Lung microvascular endothelial cell (primary cell): ENCODE data around the gene MOV10. TPM values are rescaled to one million over a fixed set of nuclear protein-coding genes. Genes with fewer than 3 reads are reported as not detected.

Experiments used
- DNase-seq, 2 donors: peaks; one replicate each; pipeline versions ENCODE4 v3.0.0 to v3.0.0-alpha.2; 2010; ENCODE audit warnings: low read depth in 2 of 2
- total RNA-seq: library from RNA; depleted of rRNA; stranded (reverse); fragments of >200 nt; gene quantifications from 2 replicates; pipeline ENCODE4 v1.2.1, GENCODE V29; 2014

The MOV10 gene
- total RNA-seq, 1 donor from 2014 or later: 39.5 TPM

DNA sequence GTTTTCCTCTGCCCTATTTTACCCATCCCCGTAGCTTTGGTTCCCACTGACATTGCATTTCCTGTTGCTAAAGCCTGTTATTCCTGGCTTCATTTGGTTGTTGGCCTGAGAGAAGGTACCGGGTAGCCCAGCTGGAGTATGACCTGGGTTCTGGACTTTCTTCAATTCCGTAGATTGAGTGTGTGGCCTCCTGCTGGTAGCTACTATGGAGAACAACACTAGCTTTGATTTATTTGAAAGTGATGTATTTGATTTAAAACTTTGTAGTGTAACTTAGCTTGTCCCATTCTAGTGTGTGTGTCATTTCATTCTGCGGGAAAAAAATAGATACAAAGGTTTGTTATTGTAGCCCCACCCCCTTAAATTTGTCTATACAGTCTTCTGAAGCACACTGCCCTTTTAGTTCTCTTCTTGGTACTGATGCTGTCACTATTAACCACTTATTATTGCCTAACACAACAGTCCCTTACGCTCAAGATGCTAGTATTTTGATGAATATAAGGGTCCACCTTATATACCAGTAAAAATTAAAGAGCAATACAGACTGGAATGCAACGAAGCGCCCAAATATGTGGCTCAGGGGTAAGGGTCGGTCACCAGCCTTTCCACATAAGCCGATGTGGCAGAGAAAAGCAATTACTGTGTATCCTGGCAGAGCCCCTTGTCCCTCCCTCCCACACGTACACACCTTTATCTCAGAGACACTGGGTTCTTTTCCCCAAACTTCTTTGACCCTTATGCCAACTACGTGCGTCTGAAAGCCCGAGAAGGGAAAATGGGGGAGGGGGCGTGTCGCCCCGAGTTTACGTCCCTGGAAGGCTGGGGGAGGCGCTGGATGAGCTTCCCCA lies 643 bp upstream of the MOV10 start:
- DNase-seq: peak; percentile 70 to 77

DNA sequence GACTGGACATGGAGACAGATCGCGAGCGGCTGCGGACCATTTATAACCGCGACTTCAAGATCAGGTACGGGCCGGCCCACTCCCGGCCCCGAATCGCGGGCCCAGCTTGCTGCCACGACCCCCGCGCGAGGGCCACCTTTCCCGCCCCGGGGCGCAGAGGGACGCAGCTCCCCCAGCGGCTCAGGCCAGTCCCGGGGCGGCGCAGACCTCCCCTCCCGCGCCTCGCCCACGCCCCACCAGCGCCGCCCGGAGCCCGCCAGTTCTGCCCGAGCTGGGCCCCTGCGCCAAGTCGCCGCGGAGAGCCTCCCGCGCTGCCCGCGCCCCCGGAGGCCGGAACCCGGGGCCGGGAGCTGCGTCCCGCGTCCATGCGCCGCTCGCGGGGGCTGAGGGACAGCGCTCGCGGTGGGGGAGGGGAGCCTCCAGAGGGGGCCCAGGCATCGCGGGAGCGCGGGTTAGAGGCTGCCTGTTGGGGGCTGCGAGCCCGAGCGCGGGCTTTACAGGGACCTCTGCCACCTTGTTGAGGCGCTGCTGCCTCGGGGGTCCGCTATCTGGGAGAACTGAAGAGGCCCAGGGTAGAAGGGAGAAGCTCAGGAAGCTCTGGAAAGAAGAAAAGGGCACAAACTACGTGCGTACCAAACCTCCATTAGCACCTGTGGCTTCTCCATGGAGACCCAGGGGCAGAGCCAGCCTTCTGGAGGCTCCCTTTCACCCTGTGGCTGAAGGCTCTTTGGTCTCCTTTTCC lies 698 bp downstream of the MOV10 start:
- DNase-seq: peak; percentile 49 to 66

DNA sequence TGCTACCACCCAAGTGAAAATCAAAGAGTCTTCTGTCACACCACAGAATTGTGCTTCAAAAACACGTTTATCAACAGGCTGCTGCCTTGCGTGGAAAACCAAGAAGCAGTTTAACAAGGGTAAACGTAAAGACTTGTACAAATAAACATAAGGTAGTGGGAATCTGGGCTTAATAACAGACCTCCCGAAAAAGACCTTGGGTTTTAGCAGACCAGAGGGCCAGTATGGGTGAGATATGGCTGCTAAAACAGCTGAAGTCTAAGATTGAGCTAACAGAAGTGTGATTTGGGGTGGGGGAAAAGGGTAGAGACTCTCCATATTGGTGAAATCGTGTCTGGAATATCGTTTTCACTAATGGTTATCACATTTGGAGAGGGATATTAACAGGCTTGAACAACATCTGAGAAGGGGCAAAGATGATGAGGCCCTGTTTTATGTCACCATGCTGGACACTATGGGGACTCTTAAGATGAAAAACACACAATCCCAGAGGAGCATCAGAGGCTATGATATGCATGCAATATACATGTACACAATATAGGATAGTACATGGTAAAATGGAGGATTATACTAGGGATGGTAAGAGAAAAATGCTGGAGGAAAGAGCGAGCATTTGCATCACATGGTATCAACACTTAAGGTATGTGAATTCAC lies 1.4 kb downstream of the MOV10 start:
- no peak for DNase-seq

DNA sequence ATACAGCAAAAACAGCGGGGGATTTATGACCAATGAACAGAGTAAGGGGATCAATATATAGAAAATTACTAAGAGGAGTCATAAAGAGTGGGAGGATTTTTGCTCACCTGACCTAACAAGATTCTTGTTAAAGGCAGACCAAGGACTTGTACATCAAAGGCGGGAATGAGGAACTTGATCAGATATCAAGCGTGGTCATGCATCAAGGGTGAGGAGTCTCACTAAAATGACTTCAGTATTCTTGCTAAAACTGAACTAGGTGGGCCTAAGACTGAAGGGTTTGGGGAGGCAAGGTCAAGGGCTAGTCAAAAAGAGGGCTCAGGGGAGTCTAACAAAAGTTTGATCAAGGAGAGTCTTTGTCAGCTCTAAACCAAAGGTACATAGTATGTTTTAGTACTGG lies 2.1 kb downstream of the MOV10 start:
- no peak for DNase-seq

DNA sequence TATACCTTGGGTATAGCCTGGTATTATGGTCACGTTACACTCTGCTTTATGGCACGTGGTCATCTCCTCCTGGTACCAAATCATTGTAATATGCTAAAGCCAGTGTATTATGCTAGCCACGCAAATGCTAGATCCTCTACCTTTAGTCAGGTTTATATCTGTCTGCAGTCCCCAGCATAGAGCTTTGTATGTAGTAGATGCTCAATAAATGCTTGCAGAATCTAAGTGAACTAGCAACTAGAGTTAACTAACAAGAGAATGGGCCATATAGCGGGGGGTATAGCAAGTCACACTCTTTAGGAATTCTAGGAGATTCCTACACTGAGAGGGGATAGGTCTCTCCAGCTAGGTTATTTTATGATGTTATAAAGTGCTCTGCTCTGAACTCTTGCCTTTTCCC lies 3.0 kb downstream of the MOV10 start:
- no peak for DNase-seq

DNA sequence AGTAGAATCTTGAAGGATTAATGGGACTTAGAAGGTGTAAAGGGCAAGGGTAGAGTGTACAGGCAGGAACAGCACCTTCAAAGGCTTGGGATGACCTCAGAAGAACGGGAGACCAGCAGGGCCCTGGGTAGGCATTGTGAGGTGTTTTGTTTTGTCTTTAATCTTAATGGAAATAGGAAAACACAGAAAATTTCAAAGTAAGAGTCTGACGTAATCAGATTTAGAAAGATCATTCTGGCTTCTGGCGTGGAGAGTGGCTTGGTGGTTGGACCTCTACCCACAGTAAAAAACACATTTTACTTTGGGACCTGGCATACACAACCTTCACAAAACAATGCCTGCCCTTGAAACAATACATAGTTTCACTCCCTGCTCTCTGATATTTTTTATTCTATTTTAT lies 4.1 kb downstream of the MOV10 start:
- no peak for DNase-seq

DNA sequence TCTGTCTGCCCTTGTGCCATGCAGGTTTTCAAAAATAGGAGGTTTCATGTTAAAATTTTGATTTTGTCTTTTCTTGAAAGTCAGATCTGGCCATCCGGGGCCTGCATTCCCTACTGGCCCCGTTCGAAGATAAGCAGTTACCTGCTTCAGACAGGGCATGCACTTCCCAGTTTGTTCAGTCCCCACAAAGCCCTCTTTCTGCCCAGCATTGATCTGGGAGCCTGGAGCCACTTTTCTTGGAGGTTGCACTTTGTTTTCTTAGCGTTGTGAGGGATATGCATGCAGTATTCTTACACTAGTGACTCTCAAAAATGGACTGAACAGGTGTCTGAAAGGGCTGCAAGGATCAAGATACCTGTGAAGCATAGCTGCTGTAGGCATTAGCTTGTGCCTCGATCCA lies 11.5 kb downstream of the MOV10 start:
- DNase-seq: no peak

DNA sequence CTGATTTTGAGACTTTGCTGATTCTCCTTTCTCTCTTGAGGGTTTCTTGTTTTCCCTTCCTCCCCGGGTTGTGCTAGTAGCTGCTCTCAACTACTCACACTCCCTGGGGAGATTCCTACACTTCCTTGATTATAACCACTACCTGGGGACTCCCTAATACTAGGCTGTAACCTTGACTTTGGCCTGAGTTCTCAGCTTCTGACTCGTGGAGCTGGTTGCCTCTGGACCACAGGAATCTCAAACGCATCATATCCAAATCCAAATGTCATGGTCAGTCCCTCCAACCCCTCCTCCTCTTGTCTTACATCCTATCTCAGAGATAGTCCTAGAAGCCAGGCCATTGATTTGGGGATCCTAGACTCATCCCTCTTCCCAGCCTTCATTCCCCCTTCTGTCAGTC lies 12.0 kb downstream of the MOV10 start:
- no peak for DNase-seq

DNA sequence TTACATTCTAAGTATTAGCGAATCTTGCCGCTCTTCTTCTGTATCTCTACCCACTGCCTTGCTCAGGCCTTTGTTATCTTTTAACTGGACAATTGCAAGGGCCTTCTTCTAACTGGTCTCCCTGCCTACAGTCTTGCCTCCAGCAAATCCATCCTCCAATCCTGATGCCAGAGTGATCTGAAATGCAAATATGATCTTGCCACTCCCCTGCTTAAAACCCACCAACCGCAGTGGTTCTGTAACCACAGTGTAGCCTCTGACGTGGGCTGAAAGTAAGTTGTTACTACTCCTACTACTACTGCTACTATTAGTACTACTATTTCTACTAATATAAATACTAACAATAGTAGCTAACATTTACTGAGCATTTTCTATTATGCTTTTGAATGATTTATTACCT lies 12.4 kb downstream of the MOV10 start:
- DNase-seq: no peak

DNA sequence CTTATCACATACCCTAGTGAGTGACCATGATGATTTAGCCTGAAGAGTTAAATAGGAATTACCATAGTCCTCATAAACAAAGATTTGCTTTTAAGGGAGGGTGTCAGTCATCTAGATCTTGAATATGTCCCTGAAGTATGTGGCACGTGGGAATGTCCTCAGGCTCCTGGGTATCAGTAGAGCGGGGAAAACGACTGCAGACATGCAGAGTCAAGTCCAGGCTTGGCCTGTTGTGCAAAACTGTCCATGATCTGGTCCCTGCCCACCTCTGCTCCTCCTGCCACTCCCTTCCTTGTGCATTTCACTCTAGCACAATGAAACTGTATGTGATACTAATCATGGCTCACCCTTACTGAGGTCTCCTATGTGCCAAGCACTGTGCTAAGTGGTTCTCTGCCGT lies 12.9 kb downstream of the MOV10 start:
- DNase-seq: no peak

DNA sequence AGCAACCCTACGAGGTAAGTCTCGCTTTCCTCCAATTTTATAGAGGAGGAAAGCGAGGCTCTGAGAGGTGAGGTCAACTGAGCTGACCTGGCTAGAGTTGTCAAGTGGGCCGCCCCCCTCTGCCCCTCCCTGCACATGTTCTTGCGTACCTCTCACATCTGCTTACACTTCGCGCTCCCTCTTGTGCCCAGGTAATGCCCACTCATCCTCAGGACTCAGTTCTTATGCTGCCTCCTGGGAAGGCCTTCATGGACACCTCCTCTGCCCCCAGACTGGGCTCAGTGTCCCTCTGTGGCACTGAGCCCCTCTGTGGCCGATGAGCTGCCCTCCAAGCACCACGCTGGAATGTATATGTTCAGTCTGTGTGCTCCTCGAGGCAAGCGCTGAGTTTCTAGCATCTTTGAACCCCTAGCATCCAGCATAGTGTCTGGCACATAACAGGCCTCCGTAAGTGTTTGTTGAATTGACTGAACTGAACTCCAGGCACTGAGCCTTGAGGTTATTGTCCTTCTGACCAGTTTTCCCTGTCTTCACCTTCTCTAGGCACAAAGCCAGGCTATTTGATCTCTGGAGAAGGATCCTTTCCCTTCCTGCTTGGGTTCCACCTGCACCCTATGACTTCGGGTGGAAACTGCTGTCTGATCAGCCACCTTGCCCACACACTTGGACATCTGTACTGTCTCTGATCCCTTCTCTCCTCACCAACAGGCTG lies 13.5 kb downstream of the MOV10 start:
- no peak for DNase-seq

DNA sequence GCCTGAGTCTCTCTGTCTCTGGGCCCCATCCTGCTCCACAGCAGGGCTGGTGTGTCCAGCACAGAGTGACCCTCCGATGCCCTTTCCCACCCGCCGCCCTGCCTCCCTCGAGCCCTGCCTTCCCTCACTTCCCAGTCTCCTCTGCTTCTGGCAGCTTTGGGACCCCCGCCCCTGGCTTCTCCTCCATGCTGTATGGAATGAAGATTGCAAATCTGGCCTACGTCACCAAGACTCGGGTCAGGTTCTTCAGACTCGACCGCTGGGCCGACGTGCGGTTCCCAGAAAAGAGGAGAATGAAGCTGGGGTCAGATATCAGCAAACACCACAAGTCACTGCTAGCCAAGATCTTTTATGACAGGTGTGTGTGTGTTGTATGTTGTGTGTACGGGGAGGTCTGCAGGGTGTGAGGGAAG lies 14.3 kb downstream of the MOV10 start:
- DNase-seq: no peak

DNA sequence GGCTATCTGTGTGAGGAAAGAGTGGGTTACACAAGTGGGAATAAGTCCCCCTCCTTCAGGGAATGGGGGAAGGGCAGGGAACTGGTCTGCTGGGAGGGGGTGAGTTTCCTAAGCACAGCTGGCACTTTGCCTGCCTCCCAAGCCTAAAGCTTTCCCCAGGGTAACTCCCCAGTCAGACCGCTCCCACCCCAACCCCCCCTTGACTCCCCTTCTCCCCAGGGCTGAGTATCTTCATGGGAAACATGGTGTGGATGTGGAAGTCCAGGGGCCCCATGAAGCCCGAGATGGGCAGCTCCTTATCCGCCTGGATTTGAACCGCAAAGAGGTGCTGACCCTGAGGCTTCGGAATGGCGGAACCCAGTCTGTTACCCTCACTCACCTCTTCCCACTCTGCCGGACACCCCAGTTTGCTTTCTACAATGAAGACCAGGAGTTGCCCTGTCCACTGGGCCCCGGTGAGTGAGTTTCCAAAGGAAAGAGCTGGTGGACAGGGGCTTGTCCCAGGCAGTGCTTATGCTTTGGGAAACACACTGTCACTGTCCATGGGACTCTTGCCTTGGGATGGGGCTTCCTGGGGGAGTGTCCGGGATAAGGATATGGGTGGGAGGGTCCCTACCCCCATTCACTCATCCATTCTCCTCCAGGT lies 14.9 kb downstream of the MOV10 start:
- DNase-seq: no peak

DNA sequence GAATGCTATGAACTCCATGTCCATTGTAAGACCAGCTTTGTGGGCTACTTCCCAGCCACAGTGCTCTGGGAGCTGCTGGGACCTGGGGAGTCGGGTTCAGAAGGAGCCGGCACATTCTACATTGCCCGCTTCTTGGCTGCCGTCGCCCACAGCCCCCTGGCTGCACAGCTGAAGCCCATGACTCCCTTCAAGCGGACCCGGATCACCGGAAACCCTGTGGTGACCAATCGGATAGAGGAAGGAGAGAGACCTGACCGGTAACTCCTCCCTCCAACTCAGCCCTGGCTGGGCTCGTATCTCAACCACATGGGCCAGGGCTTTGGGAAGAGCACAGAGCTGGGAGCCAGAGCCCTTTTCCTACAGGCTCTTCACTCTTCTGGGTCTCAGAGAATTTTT lies 15.4 kb downstream of the MOV10 start:
- no peak for DNase-seq

DNA sequence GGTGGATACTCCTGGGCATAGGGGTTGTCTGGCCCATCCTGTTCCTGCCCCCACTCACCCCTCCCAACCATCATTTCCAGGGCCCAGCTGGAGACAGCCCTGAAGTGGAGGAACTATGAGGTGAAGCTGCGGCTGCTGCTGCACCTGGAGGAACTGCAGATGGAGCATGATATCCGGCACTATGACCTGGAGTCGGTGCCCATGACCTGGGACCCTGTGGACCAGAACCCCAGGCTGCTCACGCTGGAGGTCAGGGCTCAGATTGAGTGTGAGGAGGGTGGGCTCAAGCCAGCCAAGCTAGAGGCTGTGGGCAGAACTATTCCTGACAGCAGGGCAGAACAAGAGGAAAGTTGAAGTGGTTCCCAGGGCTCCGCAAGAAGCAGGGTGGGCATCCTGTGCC lies 18.2 kb downstream of the MOV10 start:
- DNase-seq: no peak

DNA sequence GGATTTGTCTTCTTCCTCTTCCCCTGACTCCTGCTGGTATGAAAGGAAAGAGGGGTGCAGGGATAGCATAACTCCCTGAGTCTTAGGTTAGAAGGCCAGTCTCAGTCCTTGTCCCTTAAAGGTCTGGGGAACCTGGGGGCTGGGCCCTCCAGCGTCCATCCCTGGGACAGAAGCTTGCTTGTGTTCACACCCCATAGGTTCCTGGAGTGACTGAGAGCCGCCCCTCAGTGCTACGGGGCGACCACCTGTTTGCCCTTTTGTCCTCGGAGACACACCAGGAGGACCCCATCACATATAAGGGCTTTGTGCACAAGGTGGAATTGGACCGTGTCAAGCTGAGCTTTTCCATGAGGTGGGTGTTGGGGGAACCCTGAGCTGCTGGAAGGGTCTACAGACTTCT lies 19.4 kb downstream of the MOV10 start:
- DNase-seq: no peak

DNA sequence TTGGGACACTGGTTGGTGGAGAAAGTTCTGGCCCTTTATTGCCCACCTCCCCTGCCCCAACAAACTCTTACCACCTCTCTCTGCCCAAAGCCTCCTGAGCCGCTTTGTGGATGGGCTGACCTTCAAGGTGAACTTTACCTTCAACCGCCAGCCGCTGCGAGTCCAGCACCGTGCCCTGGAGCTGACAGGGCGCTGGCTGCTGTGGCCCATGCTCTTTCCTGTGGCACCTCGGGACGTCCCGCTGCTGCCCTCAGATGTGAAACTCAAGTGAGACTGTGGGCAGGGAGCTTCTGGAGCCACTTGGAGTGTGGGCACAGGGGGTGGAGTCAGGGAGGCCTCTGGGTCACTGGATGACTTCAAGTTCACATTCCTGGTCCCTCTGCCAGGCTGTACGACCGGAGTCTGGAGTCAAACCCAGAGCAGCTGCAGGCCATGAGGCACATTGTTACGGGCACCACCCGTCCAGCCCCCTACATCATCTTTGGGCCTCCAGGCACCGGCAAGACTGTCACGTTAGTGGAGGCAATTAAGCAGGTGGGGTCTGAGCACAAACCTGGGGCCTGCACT lies 20.0 kb downstream of the MOV10 start:
- DNase-seq: no peak

DNA sequence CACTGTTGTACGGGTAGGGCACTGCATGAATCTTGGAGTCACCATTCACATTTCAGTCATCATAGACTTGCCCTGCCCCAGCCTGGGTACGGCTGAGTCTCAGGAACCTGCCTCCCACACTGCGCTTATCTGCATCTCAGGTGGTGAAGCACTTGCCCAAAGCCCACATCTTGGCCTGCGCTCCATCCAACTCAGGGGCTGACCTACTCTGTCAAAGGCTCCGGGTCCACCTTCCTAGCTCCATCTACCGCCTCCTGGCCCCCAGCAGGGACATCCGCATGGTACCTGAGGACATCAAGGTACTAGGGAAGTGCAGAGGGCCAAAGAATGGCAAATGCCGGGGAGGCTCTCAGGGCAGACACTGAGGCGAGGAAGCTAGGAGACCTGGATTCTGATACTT lies 20.8 kb downstream of the MOV10 start:
- DNase-seq: no peak

DNA sequence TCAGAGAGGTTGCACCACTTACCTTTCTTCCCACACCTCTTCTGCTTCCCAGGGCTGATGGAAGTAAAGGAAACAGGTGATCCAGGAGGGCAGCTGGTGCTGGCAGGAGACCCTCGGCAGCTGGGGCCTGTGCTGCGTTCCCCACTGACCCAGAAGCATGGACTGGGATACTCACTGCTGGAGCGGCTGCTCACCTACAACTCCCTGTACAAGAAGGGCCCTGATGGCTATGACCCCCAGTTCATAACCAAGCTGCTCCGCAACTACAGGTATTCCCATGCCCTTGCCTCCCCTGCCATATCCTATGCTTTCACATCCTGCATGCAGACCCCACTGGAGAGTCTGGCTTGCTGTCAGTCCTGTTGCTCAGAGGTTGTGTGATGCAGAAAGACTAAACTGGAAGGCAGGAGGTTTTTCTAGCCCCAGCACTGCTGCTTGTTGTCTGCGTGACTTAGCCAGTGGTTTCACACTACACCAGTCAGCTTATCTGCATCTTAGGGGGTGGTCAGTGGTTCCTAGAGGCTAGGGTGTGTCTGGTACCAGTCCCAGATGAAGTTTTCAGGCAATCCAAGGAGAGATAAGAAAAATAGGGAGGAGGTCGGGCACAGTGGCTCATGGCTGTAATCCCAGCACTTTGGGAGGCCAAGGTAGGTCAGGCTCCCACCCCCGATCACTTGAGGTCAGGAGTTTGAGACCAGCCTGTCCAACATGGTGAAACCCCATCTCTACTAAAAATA lies 22.3 kb downstream of the MOV10 start:
- no peak for DNase-seq

DNA sequence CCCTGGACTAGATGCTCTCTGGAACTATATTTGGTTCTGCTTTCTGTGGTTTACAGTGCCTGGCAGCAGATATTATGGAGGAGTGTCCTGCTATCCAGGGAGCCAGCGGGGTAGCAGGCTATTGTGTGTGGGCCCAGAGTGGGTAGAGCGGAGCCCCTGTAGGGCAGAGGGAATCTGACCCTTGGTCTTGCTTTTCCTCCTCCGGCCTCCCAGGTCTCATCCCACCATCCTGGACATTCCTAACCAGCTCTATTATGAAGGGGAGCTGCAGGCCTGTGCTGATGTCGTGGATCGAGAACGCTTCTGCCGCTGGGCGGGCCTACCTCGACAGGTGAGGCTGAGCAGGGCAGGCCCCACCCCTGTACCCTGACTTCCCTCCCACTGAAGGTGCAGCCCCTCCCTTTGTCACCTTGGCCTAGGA lies 23.3 kb downstream of the MOV10 start:
- no peak for DNase-seq
